HG03442 (cell line): Measurements from ENCODE around the gene ADA.

Experiments
- ATAC-seq: cut with Tn5 transposase; IDR thresholded peaks from one replicate; pipeline ENCODE4 v1.9.1; 2021; ENCODE audit warnings: mild to moderate bottlenecking, moderate library complexity; ENCODE audit not compliant: unreplicated experiment

Gene ADA

DNA sequence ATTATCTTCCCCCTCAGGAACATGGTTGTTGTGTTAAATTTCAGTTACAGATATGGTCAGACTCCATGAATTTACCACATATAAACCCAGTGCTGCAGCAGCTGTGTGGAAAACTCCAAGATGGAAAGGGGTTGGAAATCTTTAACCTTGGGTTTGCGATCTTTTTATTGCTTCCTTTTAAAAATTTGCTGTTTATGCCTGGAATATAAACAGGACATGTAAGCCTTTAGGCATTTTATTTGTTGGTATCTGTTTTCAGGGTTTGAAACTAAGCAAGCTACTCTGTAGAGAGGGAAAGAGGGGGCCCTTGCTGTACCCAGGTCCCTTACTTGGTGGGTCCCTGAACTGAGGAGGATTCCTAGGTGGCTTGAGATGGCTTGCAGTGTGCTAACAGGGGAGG, 68.3 kb downstream of the ADA start:
- ATAC-seq: no peak

- no peak for ATAC-seq
Measured at GRCh38 chr20:44582311-44583025, 69.0 kb downstream of the ADA start, which contains the start of gene PKIG. Gene PKIG (plus strand): TSS chr20:44582579. CDS start chr20:44614557, 31,978 bp downstream.

- ATAC-seq: no peak
Measured at GRCh38 chr20:44581515-44581914, 70.0 kb downstream of the ADA start.

DNA sequence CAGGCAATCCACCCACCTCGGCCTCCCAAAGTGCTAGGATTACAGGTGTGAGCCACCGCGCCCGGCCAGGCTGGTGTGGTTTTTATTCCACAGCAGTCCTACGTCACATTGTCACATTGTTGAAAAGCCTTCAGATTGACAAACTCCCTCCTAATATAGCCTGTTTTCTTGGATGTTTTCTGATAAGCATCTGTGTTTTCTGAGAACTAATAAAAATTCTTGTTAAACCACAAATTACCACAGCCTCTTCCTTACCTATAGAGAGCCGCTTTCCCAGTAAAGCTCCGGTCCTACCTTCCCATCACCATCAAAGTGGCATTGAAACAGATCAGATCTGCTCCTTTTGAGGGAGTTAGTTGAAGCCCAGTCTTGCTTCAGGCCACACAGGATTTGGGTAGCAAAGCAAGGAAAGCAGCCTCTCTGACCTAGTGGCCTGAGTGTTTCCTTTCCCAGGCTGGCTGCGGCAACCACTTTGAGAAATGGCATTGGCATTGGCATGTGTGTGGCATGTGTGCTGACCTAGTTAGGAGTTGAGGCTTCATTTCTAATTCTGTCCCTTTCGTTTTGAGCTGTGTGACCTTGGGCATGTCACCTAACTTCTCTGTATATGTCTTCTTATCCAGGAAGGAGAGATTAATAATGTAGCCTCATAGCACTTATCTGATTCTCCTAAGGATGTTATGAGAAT, 70.8 kb downstream of the ADA start:
- ATAC-seq: no peak

DNA sequence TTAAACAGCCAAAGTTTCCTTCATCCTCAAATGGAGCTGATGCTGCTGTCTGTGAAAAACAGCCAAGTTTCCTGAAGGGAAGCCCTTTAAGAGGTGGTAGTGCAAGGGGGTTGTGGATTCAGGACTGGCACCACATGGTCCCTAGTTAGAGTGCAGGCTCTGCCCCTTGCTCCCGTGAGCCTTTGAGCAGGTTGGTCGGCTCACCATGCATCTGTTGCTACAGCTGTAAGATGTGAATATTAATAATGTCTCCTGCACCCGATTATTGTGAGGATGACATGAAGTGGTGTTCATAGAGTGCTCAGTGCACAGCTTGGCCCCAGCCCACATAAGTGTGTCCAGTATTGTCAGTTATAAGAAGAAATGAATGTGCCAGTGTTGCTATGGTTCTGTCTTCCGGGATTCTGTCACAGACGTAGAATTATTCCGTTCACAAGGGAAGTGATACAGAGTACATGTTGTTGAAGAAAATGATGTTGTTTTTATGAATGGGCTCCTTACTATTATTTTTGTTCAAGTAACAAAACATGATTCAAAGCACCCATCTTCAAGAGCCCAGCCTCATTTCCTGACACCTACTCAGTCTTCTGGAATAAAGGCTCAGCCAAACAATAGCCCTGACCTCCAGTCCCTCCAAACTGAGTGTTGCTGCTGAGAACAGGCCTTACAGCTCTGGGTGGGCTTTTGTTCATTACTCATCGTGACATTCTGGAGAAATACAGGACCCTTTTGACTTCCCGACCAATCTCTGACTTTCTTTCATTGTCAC, 72.0 kb downstream of the ADA start:
- ATAC-seq: no peak

DNA sequence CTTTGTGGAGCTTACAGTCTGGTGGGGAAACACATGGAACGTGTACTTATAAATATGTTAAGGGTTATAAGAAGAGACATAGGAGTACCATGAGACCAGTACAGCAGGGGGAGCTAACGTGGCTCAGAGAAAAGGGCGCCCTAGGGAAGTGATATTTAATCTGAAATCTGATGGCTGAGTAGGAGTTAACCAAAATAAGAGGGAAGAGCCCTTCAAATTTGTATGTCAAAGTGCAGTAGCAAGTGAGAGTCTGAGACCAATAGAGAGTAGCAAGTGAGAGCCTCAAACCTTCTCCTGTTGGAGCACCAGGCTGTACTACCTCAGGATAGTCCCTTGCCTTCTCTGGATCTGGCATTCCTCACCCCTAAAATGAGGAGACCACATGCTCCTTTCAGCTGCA, 75.2 kb downstream of the ADA start:
- no peak for ATAC-seq

- no peak for ATAC-seq
Measured at GRCh38 chr20:44574372-44574771, 77.1 kb downstream of the ADA start.

DNA sequence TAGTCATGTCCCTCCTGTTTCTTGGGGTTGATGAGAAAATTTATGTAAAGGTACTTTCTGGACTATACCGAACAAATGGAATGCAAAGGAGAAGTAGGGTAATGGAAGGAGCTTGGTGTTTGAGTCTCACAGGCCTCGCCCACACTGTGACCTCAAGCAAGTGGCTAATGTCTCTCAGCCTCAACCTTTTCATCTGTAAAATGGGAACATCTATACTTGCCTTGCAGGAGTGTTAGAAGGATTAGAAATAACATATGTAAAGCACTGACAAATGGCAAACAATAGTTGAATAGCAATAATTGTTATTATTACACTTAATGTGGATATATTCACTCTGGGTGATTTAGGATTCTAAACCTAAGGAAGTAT, 78.0 kb downstream of the ADA start:
- ATAC-seq: no peak

GRCh38 chr20:44572551-44573500, 78.7 kb downstream of the ADA start:
- ATAC-seq: no peak

- no peak for ATAC-seq
Measured at GRCh38 chr20:44571362-44571988, 80.0 kb downstream of the ADA start.

DNA sequence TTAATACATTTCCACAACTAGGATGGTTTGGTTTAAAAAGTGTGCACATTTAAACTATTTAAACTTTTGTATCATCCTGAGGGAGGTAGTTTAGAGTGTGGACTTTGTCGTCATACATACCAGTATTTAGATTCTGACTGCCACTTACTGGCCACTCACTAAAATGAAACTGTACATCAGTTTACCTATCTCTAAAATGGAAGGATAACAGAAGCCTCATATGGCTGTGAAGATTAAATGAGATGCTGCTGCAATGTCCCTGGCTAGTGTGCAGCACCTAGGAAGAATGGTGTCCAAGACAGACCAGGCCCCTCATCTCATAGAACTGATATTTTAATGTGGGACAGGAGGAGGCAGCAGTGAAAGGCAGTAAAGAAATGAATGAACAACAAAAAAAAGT, 81.1 kb downstream of the ADA start:
- ATAC-seq: no peak
